ENCODE results near the gene DLG2.

GRCh38 chr11:85444479-85444878 lies 182.7 kb downstream of the DLG2 start:
- TF ChIP-seq CTCF (conservative IDR thresholded peaks at IDR 0.05; ENCODE audit: low read length) (no peak), EZH2phosphoT487 (IDR thresholded peaks at IDR 0.05; ENCODE audit: borderline replicate concordance, low read depth, low read length) (no peak)
